Subcutaneous adipose tissue (tissue), 4 donors: Measurements from ENCODE around the gene UCP2. TPM values are rescaled to one million over a fixed set of nuclear protein-coding genes. Genes with fewer than 3 reads are reported as not detected.

Source experiments
- CTCF ChIP-seq: fragments of 450-650 bp; IDR thresholded peaks from one replicate; pipeline ENCODE4 v1.5.1; 2016; ENCODE audit warnings: low read depth, mild to moderate bottlenecking, control low read depth, antibody characterized with exemption, moderate library complexity
- total RNA-seq, 4 donors: library from RNA; depleted of rRNA; stranded (reverse); fragments of >200 nt; gene quantifications; one replicate each; pipeline ENCODE4 v1.1.0, GENCODE V29; 2016

Gene UCP2
- total RNA-seq, 4 donors from 2014 or later, result 43.6 to 127 (median 110) TPM

- no peak for TF ChIP-seq CTCF
These were observed 14.6 kb upstream of the UCP2 start for GRCh38 chr11:73997120-73997770.

DNA sequence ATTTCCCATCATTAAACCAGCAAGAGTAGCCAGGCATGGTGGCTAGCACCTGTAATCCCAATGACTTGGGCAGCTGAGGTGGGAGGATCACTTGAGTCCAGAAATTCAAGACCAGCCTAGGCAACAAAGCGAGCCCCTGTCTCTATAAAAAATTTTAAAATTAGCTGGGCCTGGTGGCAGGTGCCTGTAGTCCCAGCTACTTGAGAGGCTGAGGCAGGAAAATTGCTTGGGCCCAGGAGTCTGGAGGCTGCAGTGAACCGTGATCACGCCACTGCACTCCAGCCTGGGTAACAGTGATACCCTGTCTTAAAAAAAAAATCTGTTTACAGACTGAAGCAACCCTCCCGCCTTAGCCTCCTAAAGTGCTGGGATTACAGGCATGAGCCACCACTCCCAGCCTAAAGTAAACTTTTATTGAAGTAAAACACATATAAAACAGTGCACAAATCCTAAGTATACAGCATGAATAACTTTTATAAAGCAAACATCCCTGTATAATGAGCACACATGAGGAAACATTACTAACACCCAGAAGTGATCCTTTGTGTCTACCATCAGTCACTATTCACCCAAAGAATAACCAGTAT lies 13.6 kb upstream of the UCP2 start:
- TF ChIP-seq CTCF, result no peak

DNA sequence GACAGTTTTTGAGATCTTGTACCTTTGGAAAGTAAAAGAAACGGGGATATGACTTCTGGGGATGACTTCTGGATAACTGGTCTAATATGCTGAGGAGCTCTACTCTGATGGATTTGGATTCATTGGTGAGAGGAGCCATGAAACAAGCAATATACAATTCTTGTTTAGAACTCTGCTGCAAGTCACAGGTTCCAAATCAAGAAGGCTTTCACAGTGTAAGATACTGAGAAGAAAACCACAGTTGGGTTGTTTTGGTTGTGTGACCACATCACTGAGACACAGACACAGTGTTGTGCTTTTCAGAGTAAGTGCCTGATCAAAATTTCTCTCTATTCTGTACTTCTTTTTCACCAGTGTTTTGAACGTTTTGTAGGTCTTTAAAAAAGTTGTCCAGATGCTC lies 13.1 kb upstream of the UCP2 start:
- TF ChIP-seq CTCF, result no peak

DNA sequence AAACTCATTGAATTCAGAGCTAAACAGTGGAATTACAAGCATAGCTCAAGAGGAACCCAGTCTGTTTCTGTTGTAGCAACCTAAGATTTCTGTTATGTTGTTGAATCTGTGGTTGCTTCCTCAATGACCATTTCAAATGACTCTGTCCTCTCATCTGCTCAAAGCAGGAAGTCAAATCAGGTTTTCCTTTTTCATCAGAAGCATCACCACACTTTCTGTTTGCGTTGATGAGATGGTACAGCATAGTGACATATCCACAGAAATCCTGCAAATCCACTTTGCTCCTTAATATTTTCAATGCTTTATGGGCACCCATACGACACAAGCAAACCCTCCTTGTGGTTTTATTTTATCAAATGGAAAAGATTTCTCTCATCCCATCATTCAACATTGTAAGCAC lies 12.6 kb upstream of the UCP2 start:
- TF ChIP-seq CTCF, result no peak

DNA sequence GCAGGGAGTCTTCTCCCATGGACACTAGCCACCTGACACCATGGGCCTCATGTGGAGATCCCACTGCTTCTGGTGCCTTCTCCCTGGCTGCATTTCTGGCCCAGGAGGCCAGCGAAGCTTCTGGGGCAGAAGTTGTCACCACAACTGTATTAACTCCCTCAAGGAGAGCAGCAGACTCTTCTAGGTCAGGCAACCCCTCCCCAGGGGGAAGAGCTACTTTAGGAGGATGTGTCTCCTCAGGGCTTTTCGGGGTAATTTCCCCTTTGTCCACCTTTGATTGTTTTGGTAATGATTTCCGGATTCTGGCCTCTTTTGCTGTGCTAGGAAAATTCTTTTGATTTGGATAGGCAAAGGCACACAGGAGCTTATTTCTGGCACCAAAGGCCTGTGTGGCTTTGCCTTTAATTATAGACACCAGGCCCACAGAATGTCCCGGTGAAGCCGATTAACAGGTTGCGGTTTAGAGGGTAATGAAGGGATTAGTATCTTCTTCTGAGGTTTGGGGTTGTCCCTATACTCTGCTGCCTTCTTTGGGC lies 8.9 kb upstream of the UCP2 start:
- TF ChIP-seq CTCF, result no peak

DNA sequence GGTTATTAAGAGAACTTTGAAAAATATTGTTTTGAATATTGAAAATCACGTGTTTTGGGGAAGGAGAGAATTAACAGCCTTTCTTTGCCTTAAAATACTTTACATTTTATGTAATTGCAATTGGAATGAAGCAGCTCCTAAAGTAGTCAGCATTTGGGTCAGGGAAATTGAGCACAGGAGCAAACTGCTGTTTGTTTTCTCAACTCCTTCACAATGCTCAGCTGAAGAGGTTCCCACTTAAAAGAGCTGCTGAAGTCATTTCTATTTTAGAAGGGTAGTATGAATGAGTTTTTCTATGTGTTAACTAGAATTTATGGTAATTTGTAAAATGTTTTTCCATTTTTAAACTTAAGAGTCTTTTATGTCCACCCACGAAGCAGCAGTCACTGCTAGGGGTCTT lies 8.1 kb upstream of the UCP2 start:
- TF ChIP-seq CTCF, result no peak

GRCh38 chr11:73989156-73989555 lies 6.5 kb upstream of the UCP2 start:
- no peak for TF ChIP-seq CTCF
